WTC11 (cell line): ENCODE results near the gene CYP24A1. TPM values are rescaled to one million over a fixed set of nuclear protein-coding genes. Genes with fewer than 3 reads are reported as not detected.

Experiments used
- ATAC-seq: fragments of 200-7000 bp; cut with Tn5 transposase; 2 replicates; pipeline ENCODE4 v1.10.0; 2021; ENCODE audit warnings: mild to moderate bottlenecking, moderate library complexity
- CTCF ChIA-PET: fragments of 300-600 bp; sonication (Branson Sonifier 250); formaldehyde crosslinking; loops from one replicate; lab custom pipeline; 2021; ENCODE audit warnings: antibody characterized with exemption; lab: Charles Lee
- POLR2A ChIA-PET: fragments of 350-600 bp; sonication (Branson Sonifier 250); formaldehyde crosslinking; loops from one replicate; lab custom pipeline; 2021; ENCODE audit warnings: antibody characterized with exemption; lab: Charles Lee
- DNase-seq: peaks from one replicate; pipeline ENCODE4 v3.0.0; 2021; ENCODE audit warnings: low spot score
- H3K27ac Mint-ChIP-seq: 2 replicates; pipeline ENCODE4 v1.8.0; 2021; ENCODE audit warnings: mixed read lengths
- H3K27me3 Mint-ChIP-seq: 2 replicates; pipeline ENCODE4 v1.8.0; 2021; ENCODE audit warnings: low read depth, mild to moderate bottlenecking, moderate library complexity, mixed read lengths
- H3K36me3 Mint-ChIP-seq: 2 replicates; pipeline ENCODE4 v1.8.0; 2021; ENCODE audit warnings: mixed read lengths
- H3K4me1 Mint-ChIP-seq: 2 replicates; pipeline ENCODE4 v1.8.0; 2022; ENCODE audit warnings: mixed read lengths
- H3K4me3 Mint-ChIP-seq: 2 replicates; pipeline ENCODE4 v1.8.0; 2021; ENCODE audit warnings: mild to moderate bottlenecking, moderate library complexity, mixed read lengths
- H3K9me3 Mint-ChIP-seq: 2 replicates; pipeline ENCODE4 v1.8.0; 2021; ENCODE audit warnings: mixed read lengths
- CREB1 ChIP-seq: sonication (generic); formaldehyde crosslinking; IDR thresholded peaks from 2 replicates; pipeline ENCODE4 v1.8.0; 2023; ENCODE audit warnings: mild to moderate bottlenecking, missing genetic modification reagents
- MXD4 ChIP-seq: fragments of 250-450 bp; sonication (Bioruptor Pico); IDR thresholded peaks from 2 replicates; pipeline ENCODE4 v1.8.0; 2021; ENCODE audit warnings: mild to moderate bottlenecking, moderate library complexity, borderline replicate concordance
- MYBL2 ChIP-seq: sonication (generic); formaldehyde crosslinking; IDR thresholded peaks from 2 replicates; pipeline ENCODE4 v1.8.1; 2023; ENCODE audit warnings: mild to moderate bottlenecking, moderate library complexity, missing genetic modification reagents
- NFATC4 ChIP-seq: fragments of 250-450 bp; sonication (Bioruptor Pico); IDR thresholded peaks from 2 replicates; pipeline ENCODE4 v1.9.0; 2021; ENCODE audit warnings: mild to moderate bottlenecking
- OVOL2 ChIP-seq: fragments of 250-450 bp; sonication (Bioruptor Pico); IDR thresholded peaks from 2 replicates; pipeline ENCODE4 v1.9.0; 2021; ENCODE audit warnings: mild to moderate bottlenecking, borderline replicate concordance
- SMAD4 ChIP-seq: sonication (generic); formaldehyde crosslinking; IDR thresholded peaks from 2 replicates; pipeline ENCODE4 v1.8.0; 2022; ENCODE audit warnings: mild to moderate bottlenecking, missing genetic modification reagents
- total RNA-seq: library from RNA; stranded (reverse); gene quantifications from 3 replicates; pipeline ENCODE4 v1.2.3, GENCODE V29; 2021
- TF ChIP-seq, protein P1 (sequence below): sonication (generic); formaldehyde crosslinking; IDR thresholded peaks from 2 replicates; pipeline ENCODE4 v1.8.0; 2022; ENCODE audit warnings: mild to moderate bottlenecking, missing genetic modification reagents
- TF ChIP-seq, protein P2 (sequence below): fragments of 250-450 bp; sonication (Bioruptor Pico); IDR thresholded peaks from 2 replicates; pipeline ENCODE4 v1.9.0; 2021; ENCODE audit warnings: mild to moderate bottlenecking, borderline replicate concordance
- TF ChIP-seq, protein P3 (sequence below): sonication (generic); formaldehyde crosslinking; IDR thresholded peaks from 2 replicates; pipeline ENCODE4 v1.8.0; 2022; ENCODE audit warnings: missing genetic modification reagents
- TF ChIP-seq, protein P4 (sequence below): sonication (generic); formaldehyde crosslinking; IDR thresholded peaks from 2 replicates; pipeline ENCODE4 v1.8.1; 2022; ENCODE audit warnings: low read depth, mild to moderate bottlenecking, moderate library complexity, missing genetic modification reagents, borderline replicate concordance

CYP24A1 gene
- total RNA-seq, 1 experiment from 2014 or later, result not detected

DNA sequence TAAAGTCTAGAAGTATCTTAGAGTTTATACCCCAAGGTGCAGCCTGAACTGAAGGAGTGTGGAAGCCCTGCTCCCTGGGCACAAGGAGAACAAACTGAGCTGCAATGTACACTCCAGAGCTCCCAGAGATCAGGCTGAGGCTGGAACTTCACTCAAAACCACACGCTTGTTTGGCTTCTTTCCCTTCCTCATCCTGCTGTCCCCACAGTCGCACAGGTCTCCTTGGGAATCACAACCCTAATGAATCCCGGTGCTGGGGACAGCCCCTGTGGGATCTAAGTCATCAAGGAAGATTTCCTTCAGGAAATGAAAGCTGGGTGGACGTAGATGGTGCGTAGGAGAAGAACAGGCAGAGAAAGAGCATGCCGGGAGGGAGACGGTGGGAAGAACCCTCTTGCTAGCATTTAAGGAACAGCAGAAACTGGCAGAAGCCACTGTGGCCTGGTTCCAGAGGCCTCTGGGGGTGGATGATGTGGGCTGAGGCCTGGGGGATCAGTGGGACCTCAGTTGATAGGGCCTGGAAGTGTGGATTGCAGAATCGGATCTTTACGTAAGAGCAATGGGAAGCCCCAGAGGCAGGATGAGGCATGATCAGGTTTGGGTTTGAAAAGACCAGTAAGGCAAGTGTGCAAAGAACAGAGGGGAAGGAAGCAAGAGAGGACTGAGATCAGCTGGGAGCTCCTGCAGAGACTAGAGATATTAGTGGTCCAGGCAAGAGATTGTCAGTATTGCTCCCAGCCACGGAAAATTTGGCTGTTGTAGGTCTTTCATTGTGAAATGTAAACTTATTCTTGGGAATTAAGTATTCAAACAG lies 21.4 kb downstream of the CYP24A1 start:
- no peaks in the 10 kb centered on the region for H3K36me3 Mint-ChIP-seq
- CTCF ChIA-PET, result no interaction called here
- POLR2A ChIA-PET, result no interaction called here
- H3K27me3 Mint-ChIP-seq, result no peaks in the 10 kb centered on the region; the same call in 1 of the 2 replicates
- H3K4me1 Mint-ChIP-seq, result peaks cover 26% of the 10 kb centered on the region
- TF ChIP-seq, protein P1, sequence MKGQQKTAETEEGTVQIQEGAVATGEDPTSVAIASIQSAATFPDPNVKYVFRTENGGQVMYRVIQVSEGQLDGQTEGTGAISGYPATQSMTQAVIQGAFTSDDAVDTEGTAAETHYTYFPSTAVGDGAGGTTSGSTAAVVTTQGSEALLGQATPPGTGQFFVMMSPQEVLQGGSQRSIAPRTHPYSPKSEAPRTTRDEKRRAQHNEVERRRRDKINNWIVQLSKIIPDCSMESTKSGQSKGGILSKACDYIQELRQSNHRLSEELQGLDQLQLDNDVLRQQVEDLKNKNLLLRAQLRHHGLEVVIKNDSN, result no peak
- TF ChIP-seq, protein P2, sequence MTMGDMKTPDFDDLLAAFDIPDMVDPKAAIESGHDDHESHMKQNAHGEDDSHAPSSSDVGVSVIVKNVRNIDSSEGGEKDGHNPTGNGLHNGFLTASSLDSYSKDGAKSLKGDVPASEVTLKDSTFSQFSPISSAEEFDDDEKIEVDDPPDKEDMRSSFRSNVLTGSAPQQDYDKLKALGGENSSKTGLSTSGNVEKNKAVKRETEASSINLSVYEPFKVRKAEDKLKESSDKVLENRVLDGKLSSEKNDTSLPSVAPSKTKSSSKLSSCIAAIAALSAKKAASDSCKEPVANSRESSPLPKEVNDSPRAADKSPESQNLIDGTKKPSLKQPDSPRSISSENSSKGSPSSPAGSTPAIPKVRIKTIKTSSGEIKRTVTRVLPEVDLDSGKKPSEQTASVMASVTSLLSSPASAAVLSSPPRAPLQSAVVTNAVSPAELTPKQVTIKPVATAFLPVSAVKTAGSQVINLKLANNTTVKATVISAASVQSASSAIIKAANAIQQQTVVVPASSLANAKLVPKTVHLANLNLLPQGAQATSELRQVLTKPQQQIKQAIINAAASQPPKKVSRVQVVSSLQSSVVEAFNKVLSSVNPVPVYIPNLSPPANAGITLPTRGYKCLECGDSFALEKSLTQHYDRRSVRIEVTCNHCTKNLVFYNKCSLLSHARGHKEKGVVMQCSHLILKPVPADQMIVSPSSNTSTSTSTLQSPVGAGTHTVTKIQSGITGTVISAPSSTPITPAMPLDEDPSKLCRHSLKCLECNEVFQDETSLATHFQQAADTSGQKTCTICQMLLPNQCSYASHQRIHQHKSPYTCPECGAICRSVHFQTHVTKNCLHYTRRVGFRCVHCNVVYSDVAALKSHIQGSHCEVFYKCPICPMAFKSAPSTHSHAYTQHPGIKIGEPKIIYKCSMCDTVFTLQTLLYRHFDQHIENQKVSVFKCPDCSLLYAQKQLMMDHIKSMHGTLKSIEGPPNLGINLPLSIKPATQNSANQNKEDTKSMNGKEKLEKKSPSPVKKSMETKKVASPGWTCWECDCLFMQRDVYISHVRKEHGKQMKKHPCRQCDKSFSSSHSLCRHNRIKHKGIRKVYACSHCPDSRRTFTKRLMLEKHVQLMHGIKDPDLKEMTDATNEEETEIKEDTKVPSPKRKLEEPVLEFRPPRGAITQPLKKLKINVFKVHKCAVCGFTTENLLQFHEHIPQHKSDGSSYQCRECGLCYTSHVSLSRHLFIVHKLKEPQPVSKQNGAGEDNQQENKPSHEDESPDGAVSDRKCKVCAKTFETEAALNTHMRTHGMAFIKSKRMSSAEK (CRISPR knock-in tag), result no peak
- TF ChIP-seq OVOL2 (CRISPR knock-in tag), result no peak
- TF ChIP-seq NFATC4, result no peak
- TF ChIP-seq, protein P3, sequence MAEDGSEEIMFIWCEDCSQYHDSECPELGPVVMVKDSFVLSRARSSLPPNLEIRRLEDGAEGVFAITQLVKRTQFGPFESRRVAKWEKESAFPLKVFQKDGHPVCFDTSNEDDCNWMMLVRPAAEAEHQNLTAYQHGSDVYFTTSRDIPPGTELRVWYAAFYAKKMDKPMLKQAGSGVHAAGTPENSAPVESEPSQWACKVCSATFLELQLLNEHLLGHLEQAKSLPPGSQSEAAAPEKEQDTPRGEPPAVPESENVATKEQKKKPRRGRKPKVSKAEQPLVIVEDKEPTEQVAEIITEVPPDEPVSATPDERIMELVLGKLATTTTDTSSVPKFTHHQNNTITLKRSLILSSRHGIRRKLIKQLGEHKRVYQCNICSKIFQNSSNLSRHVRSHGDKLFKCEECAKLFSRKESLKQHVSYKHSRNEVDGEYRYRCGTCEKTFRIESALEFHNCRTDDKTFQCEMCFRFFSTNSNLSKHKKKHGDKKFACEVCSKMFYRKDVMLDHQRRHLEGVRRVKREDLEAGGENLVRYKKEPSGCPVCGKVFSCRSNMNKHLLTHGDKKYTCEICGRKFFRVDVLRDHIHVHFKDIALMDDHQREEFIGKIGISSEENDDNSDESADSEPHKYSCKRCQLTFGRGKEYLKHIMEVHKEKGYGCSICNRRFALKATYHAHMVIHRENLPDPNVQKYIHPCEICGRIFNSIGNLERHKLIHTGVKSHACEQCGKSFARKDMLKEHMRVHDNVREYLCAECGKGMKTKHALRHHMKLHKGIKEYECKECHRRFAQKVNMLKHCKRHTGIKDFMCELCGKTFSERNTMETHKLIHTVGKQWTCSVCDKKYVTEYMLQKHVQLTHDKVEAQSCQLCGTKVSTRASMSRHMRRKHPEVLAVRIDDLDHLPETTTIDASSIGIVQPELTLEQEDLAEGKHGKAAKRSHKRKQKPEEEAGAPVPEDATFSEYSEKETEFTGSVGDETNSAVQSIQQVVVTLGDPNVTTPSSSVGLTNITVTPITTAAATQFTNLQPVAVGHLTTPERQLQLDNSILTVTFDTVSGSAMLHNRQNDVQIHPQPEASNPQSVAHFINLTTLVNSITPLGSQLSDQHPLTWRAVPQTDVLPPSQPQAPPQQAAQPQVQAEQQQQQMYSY (CRISPR knock-in tag), result no peak
- no peak for TF ChIP-seq MXD4
- TF ChIP-seq MYBL2 (CRISPR knock-in tag), result no peak
- H3K27ac Mint-ChIP-seq, result peak overlapping the region; percentile 4; the same call in 1 of the 2 replicates
- no peaks in the 10 kb centered on the region for H3K9me3 Mint-ChIP-seq
- no peak overlapping the region for H3K4me3 Mint-ChIP-seq
- ATAC-seq, result peak; percentile 52
- DNase-seq, result no peak

DNA sequence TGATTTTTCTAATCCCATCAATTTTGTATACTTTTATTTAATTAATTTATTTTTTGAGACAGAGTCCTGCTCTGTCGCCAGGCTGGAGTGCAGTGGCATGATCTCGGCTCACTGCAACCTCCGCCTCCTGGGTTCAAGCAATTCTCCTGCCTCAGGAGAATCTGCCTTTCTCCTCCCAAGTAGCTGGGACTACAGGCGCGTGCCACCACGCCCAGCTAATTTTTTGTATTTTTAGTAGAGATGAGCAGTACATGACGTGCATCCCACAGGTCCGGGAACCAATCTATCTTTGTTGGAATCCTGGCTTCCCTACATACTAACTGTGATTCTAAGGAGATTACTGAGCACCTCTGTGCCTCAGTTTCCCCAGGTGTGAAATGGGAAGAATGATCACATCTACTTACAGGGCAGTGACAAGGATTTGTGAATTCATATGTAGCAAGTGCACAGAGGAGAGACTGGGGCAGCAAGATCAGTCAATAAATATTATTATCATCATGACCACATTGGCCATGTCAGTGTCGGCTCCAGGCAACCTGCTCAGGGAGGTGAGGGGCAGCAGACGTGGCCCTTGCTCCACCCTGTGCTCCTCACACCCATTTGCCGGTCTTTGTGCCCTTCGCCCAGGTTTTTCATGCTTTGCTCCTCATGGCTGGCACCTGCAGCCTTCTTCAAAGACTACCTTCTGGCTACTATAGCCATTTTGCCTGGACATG lies 22.1 kb downstream of the CYP24A1 start:
- H3K4me3 Mint-ChIP-seq, result no peak overlapping the region
- H3K36me3 Mint-ChIP-seq, result no peaks in the 10 kb centered on the region
- DNase-seq (no peak), ATAC-seq (no peak)
- no peaks in the 10 kb centered on the region; the same call in 1 of the 2 replicates for H3K27me3 Mint-ChIP-seq
- H3K9me3 Mint-ChIP-seq, result no peaks in the 10 kb centered on the region
- peaks cover 19% of the 10 kb centered on the region for H3K4me1 Mint-ChIP-seq
- POLR2A ChIA-PET, result no interaction called here
- no peak overlapping the region for H3K27ac Mint-ChIP-seq
- TF ChIP-seq MXD4, result no peak
- TF ChIP-seq SMAD4 (CRISPR knock-in tag), result no peak
- TF ChIP-seq, protein P4, sequence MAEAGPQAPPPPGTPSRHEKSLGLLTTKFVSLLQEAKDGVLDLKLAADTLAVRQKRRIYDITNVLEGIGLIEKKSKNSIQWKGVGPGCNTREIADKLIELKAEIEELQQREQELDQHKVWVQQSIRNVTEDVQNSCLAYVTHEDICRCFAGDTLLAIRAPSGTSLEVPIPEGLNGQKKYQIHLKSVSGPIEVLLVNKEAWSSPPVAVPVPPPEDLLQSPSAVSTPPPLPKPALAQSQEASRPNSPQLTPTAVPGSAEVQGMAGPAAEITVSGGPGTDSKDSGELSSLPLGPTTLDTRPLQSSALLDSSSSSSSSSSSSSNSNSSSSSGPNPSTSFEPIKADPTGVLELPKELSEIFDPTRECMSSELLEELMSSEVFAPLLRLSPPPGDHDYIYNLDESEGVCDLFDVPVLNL (CRISPR knock-in tag), result no peak
- CTCF ChIA-PET, result no interaction called here

DNA sequence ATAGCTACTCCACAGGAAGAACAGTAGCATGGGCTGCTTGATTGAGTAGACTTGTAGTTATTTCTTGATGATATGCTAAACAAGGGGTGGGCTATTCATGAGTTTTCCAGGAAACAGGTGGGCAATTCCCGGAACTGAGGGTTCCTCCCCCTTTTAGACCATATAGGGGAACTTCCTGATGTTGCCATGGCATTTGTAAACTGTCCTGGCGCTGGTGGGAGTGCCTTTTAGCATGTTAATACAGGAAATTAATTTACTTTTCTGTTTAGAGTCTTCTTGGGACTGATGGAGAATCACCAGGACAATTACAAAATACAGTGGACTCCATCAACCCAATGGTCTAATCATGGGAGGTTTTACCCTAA lies 22.7 kb downstream of the CYP24A1 start:
- no peaks in the 10 kb centered on the region for H3K9me3 Mint-ChIP-seq
- peaks cover 13% of the 10 kb centered on the region for H3K4me1 Mint-ChIP-seq
- no peaks in the 10 kb centered on the region; the same call in 1 of the 2 replicates for H3K27me3 Mint-ChIP-seq
- H3K27ac Mint-ChIP-seq, result no peak overlapping the region
- no peak for ATAC-seq
- H3K4me3 Mint-ChIP-seq, result no peak overlapping the region
- ChIA-PET CTCF (no interaction called here), POLR2A (no interaction called here)
- DNase-seq, result no peak
- H3K36me3 Mint-ChIP-seq, result no peaks in the 10 kb centered on the region
- TF ChIP-seq CREB1 (CRISPR knock-in tag), result no peak
